ENCODE data around the gene PCNA.
"Not testable (repeated sequence)": the region's sequence is repeated elsewhere in the genome, so short reads cannot be mapped to it uniquely, and the experiment has no call there.

Gene PCNA

GRCh38 chr20:5096463-5096862, 23.3 kb downstream of the PCNA start:
- DNase-seq (ENCODE audit: low spot score): no peak

- DNase-seq (ENCODE audit: low spot score): no peak
Measured at GRCh38 chr20:5095931-5096330, 23.8 kb downstream of the PCNA start.

GRCh38 chr20:5095454-5095853, 24.3 kb downstream of the PCNA start:
- no peak for DNase-seq (ENCODE audit: low spot score)

GRCh38 chr20:5092765-5093339, 26.9 kb downstream of the PCNA start:
- DNase-seq (ENCODE audit: low spot score): no peak

GRCh38 chr20:5091902-5092301, 27.9 kb downstream of the PCNA start:
- DNase-seq (ENCODE audit: low spot score): no peak

GRCh38 chr20:5090191-5090590, 29.6 kb downstream of the PCNA start:
- peak; percentile 50 for DNase-seq (ENCODE audit: low spot score)

GRCh38 chr20:5088688-5089087, 31.1 kb downstream of the PCNA start:
- DNase-seq (ENCODE audit: low spot score): no peak

- peak; percentile 43 for DNase-seq (ENCODE audit: low spot score)
Measured at GRCh38 chr20:5085380-5085779, 34.4 kb downstream of the PCNA start.

GRCh38 chr20:5080384-5080877, 39.3 kb downstream of the PCNA start:
- DNase-seq (ENCODE audit: low spot score): peak; percentile 68

- peak; percentile 64 for DNase-seq (ENCODE audit: low spot score)
Measured at GRCh38 chr20:5078399-5078958, 41.3 kb downstream of the PCNA start.

GRCh38 chr20:5077761-5078387, 41.9 kb downstream of the PCNA start:
- no peak for DNase-seq (ENCODE audit: low spot score)

- not testable (repeated sequence) for DNase-seq (ENCODE audit: low spot score)
Measured at GRCh38 chr20:5076913-5077312, 42.8 kb downstream of the PCNA start.

- DNase-seq (ENCODE audit: low spot score): no peak
Measured at GRCh38 chr20:5074232-5074674, 45.5 kb downstream of the PCNA start.

- no peak for DNase-seq (ENCODE audit: low spot score)
Measured at GRCh38 chr20:5073660-5074231, 46.0 kb downstream of the PCNA start.

- DNase-seq (ENCODE audit: low spot score): peak; percentile 64
Measured at GRCh38 chr20:5072756-5073659, 46.8 kb downstream of the PCNA start.

GRCh38 chr20:5071942-5072341, 47.8 kb downstream of the PCNA start:
- DNase-seq (ENCODE audit: low spot score): not testable (repeated sequence)

GRCh38 chr20:5070570-5070969, 49.2 kb downstream of the PCNA start:
- DNase-seq (ENCODE audit: low spot score): no peak

- DNase-seq (ENCODE audit: low spot score): no peak
Measured at GRCh38 chr20:5070081-5070480, 49.7 kb downstream of the PCNA start.

GRCh38 chr20:5069141-5069806, 50.5 kb downstream of the PCNA start:
- no peak for DNase-seq (ENCODE audit: low spot score)

- DNase-seq (ENCODE audit: low spot score): no peak
Measured at GRCh38 chr20:5067877-5068645, 51.7 kb downstream of the PCNA start.
